Esophagus (tissue), 2 donors: ENCODE measurements around the gene RNF149. TPM values are rescaled to one million over a fixed set of nuclear protein-coding genes. Genes with fewer than 3 reads are reported as not detected.
A peak's percentile ranks its signal among the peaks of the same experiment; 100 is the strongest.
"Not testable (repeated sequence)": the region's sequence is repeated elsewhere in the genome, so short reads cannot be mapped to it uniquely, and the experiment has no call there.

ENCODE experiments used
- H3K27ac ChIP-seq, 2 donors: one replicate each; pipeline ENCODE4 v1.5.1; 2013; ENCODE audit warnings: low read depth in 2 of 2, mild to moderate bottlenecking in 2 of 2, inconsistent platforms in 1 of 2, low read length in 1 of 2, moderate library complexity in 1 of 2
- H3K27me3 ChIP-seq, 2 donors: one replicate each; pipeline ENCODE4 v1.6.1; 2013; ENCODE audit warnings: low read length in 2 of 2, control low read depth in 1 of 2, mild to moderate bottlenecking in 1 of 2; ENCODE audit not compliant: insufficient read depth in 2 of 2, control insufficient read depth in 1 of 2
- H3K36me3 ChIP-seq, 2 donors: one replicate each; pipeline ENCODE4 v1.6.1; 2013; ENCODE audit warnings: low read length in 1 of 2; ENCODE audit not compliant: control insufficient read depth in 2 of 2, insufficient read depth in 2 of 2
- H3K4me1 ChIP-seq, 2 donors: one replicate each; pipeline ENCODE4 v1.6.1; 2013; ENCODE audit warnings: low read length in 1 of 2; ENCODE audit not compliant: control insufficient read depth in 2 of 2, insufficient read depth in 2 of 2
- H3K4me3 ChIP-seq, 2 donors: one replicate each; pipeline ENCODE4 v1.5.1; 2013; ENCODE audit warnings: low read length in 2 of 2, mild to moderate bottlenecking in 2 of 2, low read depth in 1 of 2, moderate library complexity in 1 of 2
- H3K9me3 ChIP-seq, 2 donors: one replicate each; pipeline ENCODE4 v1.6.1; 2013; ENCODE audit warnings: mild to moderate bottlenecking in 2 of 2, low read depth in 1 of 2, low read length in 1 of 2, moderate library complexity in 1 of 2; ENCODE audit not compliant: control insufficient read depth in 2 of 2, insufficient read depth in 1 of 2
- WGBS, 2 donors: extraction: QIAGEN DNeasy Blood & Tissue Kit; methylation state at CpG; one replicate each; pipeline ENCODE4 v1.1.7; 2013; 5-methylcytosine and 5-hydroxymethylcytosine counted together
- polyA plus RNA-seq, 2 donors: library from polyadenylated mRNA; stranded (reverse); fragments of 200-250 nt; gene quantifications; one replicate each; pipeline ENCODE4 v1.2.3, GENCODE V29; 2013
- donor health status: healthy with polysubstance abuse.
- donor health status: Bipolar disorder and iron deficiency.

Gene RNF149, protein sequence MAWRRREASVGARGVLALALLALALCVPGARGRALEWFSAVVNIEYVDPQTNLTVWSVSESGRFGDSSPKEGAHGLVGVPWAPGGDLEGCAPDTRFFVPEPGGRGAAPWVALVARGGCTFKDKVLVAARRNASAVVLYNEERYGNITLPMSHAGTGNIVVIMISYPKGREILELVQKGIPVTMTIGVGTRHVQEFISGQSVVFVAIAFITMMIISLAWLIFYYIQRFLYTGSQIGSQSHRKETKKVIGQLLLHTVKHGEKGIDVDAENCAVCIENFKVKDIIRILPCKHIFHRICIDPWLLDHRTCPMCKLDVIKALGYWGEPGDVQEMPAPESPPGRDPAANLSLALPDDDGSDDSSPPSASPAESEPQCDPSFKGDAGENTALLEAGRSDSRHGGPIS
- polyA plus RNA-seq, result 10 to 100 TPM; 31.7 to 50.4 TPM

DNA sequence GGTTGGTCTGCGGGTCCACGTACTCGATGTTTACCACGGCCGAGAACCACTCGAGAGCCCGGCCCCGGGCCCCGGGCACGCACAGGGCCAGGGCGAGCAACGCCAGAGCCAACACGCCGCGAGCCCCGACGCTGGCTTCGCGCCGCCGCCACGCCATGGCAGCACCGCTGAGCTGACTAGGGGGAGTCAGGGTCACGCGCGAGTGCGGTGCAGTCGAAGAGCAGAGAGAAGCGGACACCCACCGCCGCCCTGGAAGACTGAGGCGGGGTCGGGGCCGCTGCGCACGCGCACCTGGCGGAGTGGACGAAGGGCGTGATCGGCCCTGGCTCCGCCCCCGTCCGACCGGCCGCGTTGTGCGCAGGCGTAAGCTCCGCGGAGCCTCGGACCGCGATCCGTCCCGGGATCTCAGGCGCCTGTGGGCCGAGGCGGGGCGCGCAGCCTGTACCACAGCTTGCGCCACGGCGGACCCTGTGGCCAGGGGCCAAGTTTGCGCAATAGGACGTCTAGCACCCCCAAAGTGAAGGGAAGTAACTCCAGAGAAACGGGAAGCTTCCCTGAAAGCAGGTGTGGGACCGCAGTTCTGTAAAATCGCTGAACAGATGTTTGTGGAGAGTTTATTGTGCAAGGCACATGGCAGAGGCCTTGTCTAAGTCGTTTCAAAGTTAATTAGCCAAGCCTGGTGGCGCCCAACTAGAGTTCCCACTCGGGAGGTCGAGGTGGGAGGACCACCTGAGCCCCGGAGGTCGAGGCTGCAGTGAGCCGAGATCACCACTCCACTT is at the start of gene RNF149:
TSS of gene RNF149 (minus strand) at position 270 of the 779 bp plus-strand sequence. CDS start at position 157, 113 bp downstream.
- Histone ChIP-seq H3K4me3 (peak within 1 kb of the TSS; percentile 73 to 100), H3K4me1 (peaks cover 0 to 10% of the 10 kb centered on the region in 2 donors), H3K9me3 (no peaks in the 10 kb centered on the region), H3K27ac (peak within 1 kb of the TSS; percentile 93 to 94), H3K27me3 (no peaks in the 10 kb centered on the region), H3K36me3 (no peaks in the 10 kb centered on the region)
- WGBS, 2 donors, result 3% methylated on average over 66 to 76 of the region's 76 CpGs

DNA sequence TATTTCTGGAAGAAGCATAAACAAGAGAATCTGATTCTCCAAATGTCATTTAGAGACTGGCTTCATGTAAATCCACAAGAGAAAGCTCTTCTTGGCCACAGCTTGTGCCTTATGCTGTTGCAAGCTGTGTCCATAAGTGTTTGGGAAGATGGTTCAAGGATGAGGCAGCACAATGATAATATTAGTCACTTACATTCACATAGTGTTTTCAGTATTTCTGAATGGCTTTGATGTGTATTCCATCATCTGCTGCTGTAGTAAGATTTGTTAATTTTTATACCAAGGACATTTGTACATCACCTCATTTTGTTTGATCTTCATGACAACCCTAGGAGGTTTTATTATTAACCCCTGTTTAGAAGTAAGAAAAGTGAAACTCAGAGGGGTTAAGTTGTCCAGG is 48.9 kb upstream of the RNF149 start:
- no peak overlapping the region for H3K27ac ChIP-seq
- H3K36me3 ChIP-seq, result no peaks in the 10 kb centered on the region
- no peaks in the 10 kb centered on the region for H3K27me3 ChIP-seq
- H3K4me1 ChIP-seq, result peaks cover 0 to 3% of the 10 kb centered on the region in 2 donors
- no peak overlapping the region for H3K4me3 ChIP-seq
- H3K9me3 ChIP-seq, result no peaks in the 10 kb centered on the region

DNA sequence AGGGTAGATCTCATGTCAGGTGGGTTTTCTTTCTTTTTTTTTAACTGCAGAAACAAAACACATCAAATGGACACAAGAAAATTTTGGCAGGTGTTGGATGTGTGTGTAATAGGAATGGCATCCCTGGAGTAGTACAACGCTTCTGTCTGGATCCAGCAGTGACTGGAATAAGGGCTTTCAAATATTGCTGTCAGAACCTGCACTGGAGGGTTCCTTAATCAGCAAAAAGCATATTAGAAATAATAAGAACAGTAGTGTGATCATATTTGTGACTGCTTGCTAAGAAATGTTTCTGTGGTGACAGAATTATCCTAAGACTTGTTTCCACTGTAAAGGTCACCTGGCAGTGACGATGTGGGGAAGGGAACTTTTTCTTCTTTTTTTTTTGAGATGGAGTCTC is 48.0 kb upstream of the RNF149 start:
- H3K9me3 ChIP-seq, result no peaks in the 10 kb centered on the region
- H3K27me3 ChIP-seq, result no peaks in the 10 kb centered on the region
- H3K27ac ChIP-seq, result no peak overlapping the region
- WGBS, 2 donors, result 53 to 61% methylated on average over 2 of the region's 2 CpGs
- no peaks in the 10 kb centered on the region for H3K36me3 ChIP-seq
- H3K4me3 ChIP-seq, result no peak overlapping the region
- no peaks in the 10 kb centered on the region for H3K4me1 ChIP-seq

DNA sequence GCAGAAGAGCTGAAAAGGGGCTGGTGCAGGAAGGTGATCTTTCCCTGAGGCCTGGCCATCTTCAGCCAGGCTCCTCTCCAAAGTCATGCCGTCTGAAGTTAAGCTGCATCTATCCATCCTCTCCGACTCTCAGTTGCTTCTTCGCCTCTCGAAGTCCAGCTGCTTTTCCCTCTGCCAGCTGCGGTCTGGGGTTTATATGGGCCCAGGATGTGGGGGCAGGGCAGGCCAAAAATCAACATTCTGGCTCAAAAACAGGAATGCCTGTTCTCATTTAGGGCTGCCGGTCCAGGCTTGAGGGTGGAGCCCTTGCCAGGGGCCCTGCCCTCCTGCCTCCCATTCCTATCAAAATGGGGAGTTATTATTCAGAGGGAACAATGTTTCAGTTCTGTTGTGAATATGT is 47.6 kb upstream of the RNF149 start:
- H3K36me3 ChIP-seq, result no peaks in the 10 kb centered on the region
- H3K27me3 ChIP-seq, result no peaks in the 10 kb centered on the region
- 69 to 70% methylated on average over 6 of the region's 6 CpGs for WGBS, 2 donors
- no peak overlapping the region for H3K27ac ChIP-seq
- no peaks in the 10 kb centered on the region for H3K9me3 ChIP-seq
- no peaks in the 10 kb centered on the region for H3K4me1 ChIP-seq
- H3K4me3 ChIP-seq, result no peak overlapping the region

DNA sequence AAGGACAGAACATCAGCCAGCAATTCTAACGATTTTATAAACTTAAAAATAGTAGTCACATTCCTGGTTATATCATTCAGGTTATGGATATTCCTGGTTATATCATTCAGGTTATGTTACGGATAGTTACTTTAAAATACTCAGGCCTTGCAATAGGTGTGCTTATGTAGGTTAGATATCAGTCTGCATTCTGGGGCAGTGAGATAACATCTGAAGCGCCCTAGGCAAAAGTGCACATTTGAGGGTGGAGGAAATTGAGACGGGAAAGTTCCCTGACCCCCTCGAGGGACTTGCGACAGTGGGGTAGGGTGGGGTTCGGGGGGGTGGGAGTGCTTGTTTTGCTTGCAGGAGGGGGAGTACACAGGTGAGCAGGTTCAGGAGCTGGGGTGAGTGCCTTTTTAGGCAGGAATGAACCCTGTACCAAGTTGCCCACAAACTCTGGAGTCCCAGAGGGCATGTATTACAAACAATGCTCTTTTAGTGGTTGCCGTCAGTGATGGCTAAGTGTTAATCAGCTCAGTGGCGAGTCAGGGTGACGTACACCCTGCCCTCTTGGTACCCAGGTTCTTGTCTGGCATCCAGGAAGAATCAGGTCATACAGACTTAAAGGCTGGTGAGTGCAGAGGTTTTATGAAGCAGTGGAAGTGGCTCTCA is 47.0 kb upstream of the RNF149 start:
- Histone ChIP-seq H3K9me3 (no peaks in the 10 kb centered on the region), H3K4me3 (no peak overlapping the region), H3K36me3 (no peaks in the 10 kb centered on the region), H3K27me3 (no peaks in the 10 kb centered on the region), H3K27ac (no peak overlapping the region), H3K4me1 (no peaks in the 10 kb centered on the region)
- WGBS, 2 donors, result 72 to 77% methylated on average over 10 of the region's 10 CpGs

DNA sequence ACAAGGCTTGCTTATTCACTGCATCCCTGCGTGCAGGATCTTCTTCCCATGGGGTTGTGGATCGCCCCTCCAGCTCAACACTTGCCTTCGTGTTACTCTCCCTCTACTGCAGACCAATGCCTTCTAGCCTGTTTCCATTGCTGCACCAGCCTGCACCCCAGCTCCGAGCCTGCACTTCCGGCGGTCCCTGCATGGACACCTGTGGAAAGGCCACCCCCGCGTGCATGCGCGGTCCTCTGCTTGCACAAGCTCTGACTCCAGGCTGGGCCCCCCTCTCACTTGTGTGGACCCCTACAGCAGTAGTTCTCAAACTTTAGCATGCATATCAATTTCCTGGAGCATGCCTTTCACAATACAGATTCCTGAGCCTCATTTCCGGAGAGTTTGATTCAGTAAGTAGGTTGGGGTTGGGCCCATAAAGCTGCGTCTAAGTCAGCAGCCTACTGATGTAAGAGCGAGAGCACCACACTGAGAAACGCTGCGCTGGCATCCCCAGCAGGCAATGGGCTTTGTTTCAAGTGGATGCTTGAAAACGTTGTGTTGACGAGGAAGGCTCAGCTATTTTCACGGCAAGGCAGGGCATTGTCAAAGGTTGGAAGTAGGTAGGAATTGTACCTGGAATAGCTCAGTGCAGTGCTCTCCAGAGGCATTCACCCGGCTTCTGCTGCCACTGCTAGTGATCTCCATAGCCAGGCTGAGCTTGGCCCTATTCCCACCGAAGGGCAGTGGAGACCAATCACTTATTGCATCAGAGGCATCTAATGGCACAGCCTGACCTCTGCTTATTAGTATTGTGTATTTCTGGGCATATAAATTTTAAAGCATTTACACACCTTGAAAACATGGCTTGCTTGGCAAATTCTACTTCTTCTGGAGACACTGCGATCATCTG is 46.2 kb upstream of the RNF149 start:
- WGBS, 2 donors, result 90 to 91% methylated on average over 21 of the region's 21 CpGs
- H3K36me3 ChIP-seq, result no peaks in the 10 kb centered on the region
- H3K4me3 ChIP-seq, result no peak overlapping the region
- no peak overlapping the region for H3K27ac ChIP-seq
- H3K4me1 ChIP-seq, result no peaks in the 10 kb centered on the region
- no peaks in the 10 kb centered on the region for H3K27me3 ChIP-seq
- no peaks in the 10 kb centered on the region for H3K9me3 ChIP-seq

DNA sequence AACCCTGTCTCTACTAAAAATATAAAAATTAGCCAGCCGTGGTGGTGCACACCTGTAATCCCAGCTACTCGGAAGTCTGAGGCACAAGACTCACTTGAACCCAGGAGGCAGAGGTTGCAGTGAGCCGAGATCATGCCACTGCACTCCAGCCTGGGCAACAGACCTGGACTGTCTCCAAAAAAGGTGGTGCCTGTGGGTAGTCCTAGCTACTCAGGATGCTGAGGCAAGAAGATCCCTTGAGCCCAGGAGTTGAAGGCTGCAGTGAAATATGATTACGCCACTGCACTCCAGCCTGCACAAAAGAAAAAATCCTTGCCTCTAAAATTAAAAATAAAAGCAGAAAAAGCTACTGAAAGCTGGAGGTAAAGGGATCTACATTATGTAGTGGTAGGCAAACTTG is 44.1 kb upstream of the RNF149 start:
- H3K9me3 ChIP-seq, H3K36me3 ChIP-seq, H3K4me3 ChIP-seq, H3K27me3 ChIP-seq, H3K27ac ChIP-seq, H3K4me1 ChIP-seq: not testable (repeated sequence)
- 89 to 92% methylated on average over 4 of the region's 4 CpGs for whole genome bisulfite sequencing, 2 donors

DNA sequence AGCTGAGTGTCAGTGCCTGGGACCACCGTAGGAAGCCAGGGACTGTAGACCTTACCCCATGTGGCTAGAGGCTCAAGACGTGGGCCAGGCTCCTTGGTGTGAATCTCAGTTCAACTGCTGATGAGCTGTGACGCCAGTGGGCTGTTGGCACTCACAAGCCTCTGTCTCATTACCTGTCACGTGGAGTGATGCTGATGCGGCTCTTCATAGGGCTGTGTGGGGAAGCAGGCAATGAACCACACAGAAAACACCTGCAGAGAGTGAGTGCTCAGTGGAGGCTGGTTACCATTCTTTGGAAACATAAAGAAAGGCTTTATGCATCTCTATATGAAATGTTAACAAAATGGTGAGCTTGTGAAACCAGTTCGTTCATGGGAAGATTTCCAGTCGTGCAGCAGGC is 42.7 kb upstream of the RNF149 start:
- Histone ChIP-seq H3K27ac (no peak overlapping the region), H3K36me3 (no peaks in the 10 kb centered on the region), H3K9me3 (no peaks in the 10 kb centered on the region), H3K4me1 (no peaks in the 10 kb centered on the region), H3K4me3 (no peak overlapping the region), H3K27me3 (no peaks in the 10 kb centered on the region)
- 83 to 86% methylated on average over 7 of the region's 7 CpGs for WGBS, 2 donors
